Measurements from ENCODE around the gene HSP90B1. TPM values are rescaled to one million over a fixed set of nuclear protein-coding genes. Genes with fewer than 3 reads are reported as not detected.

The HSP90B1 gene
- total RNA-seq, 1 donor from 2014 or later, result 1,238 TPM

DNA sequence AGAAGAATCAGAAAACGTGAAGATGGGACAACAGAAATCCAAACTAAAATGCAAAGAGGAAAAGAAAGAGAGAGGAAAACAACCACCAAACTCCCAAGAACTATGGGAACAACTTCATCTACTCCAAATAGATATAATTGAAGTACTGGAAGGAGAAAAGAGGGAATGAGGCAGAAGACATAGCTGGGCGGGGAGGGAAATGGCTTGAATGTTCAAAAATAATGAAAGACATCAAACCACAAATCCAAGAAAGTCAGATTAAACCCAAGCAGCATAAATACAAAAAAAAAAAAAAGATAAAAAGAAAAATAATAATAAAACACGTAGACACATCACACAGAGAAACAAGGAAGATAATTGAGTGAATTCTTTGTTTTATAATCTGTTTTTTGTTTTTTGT is 12.3 kb upstream of the HSP90B1 start:
- Histone ChIP-seq H3K27ac (ENCODE audit: low read depth, low read length) (no peak overlapping the region), H3K4me3 (ENCODE audit: insufficient read depth, low read depth, low read length) (no peak overlapping the region), H3K9ac (ENCODE audit: low read length) (no peak overlapping the region), H4K20me1 (ENCODE audit: insufficient read depth, low read length) (no peaks in the 10 kb centered on the region), H3K36me3 (ENCODE audit: insufficient read depth, low read length) (no peaks in the 10 kb centered on the region), H3K4me1 (ENCODE audit: insufficient read depth, low read length) (no peaks in the 10 kb centered on the region), H3K4me2 (ENCODE audit: low read length) (no peak overlapping the region), H2AFZ (ENCODE audit: low read depth, low read length) (no peak overlapping the region), H3K79me2 (ENCODE audit: insufficient read depth, low read length) (no peaks in the 10 kb centered on the region), H3K9me3 (ENCODE audit: insufficient read depth, low read depth, low read length) (no peaks in the 10 kb centered on the region), H3K27me3 (ENCODE audit: insufficient read depth, low read length) (no peaks in the 10 kb centered on the region)
- Mint-ChIP-seq H3K4me1 (ENCODE audit: low read depth, unreplicated experiment) (peaks cover 8% of the 10 kb centered on the region), H3K27me3 (ENCODE audit: low read depth, unreplicated experiment) (no peaks in the 10 kb centered on the region), H3K27ac (ENCODE audit: unreplicated experiment) (no peak overlapping the region), H3K9me3 (ENCODE audit: unreplicated experiment) (no peaks in the 10 kb centered on the region), H3K4me3 (ENCODE audit: unreplicated experiment) (no peak overlapping the region), H3K36me3 (ENCODE audit: low read depth, unreplicated experiment) (no peaks in the 10 kb centered on the region)
- DNase-seq (ENCODE audit: low read depth), result no peak
- no peak for FAIRE-seq
- TF ChIP-seq, protein P1, sequence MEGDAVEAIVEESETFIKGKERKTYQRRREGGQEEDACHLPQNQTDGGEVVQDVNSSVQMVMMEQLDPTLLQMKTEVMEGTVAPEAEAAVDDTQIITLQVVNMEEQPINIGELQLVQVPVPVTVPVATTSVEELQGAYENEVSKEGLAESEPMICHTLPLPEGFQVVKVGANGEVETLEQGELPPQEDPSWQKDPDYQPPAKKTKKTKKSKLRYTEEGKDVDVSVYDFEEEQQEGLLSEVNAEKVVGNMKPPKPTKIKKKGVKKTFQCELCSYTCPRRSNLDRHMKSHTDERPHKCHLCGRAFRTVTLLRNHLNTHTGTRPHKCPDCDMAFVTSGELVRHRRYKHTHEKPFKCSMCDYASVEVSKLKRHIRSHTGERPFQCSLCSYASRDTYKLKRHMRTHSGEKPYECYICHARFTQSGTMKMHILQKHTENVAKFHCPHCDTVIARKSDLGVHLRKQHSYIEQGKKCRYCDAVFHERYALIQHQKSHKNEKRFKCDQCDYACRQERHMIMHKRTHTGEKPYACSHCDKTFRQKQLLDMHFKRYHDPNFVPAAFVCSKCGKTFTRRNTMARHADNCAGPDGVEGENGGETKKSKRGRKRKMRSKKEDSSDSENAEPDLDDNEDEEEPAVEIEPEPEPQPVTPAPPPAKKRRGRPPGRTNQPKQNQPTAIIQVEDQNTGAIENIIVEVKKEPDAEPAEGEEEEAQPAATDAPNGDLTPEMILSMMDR (IDR thresholded peaks at IDR 0.05; ENCODE audit: insufficient read depth, low read depth, low read length), result no peak
- TF ChIP-seq EZH2 (IDR thresholded peaks at IDR 0.05; ENCODE audit: insufficient read depth, low read length), result no peak

DNA sequence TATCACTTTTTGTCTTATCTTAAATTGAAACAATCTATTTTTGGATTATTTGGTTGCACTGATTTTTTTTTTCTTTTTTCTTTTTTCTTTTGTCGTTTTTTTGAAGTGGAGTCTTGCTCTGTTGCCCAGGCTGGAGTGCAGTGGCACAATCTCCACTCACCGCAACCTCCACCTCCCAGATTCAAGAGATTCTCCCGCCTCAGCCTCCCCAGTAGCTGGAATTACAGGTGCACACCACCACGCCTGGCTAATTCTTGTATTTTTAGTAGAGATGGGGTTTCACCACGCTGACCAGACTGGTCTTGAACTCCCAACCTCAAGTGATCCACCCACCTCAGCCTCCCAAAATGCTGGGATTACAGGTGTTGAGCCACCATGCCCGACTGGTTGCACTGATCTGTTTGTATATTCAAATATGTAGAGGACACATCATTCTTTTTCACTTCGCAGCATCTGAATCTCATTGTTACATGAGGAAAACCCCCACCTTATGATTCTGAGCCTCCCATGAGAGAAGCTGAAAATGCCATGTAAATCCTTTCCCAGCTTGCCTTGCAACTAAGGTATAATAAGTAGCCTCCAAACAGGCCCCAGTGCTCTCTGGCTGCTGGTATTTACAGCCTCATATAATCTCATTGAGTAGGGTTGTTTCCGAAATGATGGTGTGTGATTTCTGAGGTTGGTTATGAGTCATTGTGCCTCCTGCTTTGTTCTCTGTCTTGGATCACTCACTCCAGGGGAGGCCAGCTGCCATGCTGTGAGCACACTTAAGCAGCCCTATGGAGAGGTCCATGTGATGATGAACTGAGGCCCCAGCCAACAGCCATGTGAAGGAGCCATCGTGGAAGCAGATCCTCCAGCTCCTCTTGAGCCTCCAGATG is 5.2 kb upstream of the HSP90B1 start:
- no peaks in the 10 kb centered on the region for H3K27me3 ChIP-seq (ENCODE audit: insufficient read depth, low read length)
- H3K4me3 Mint-ChIP-seq (ENCODE audit: unreplicated experiment), result no peak overlapping the region
- FAIRE-seq (peak; percentile 50), DNase-seq (ENCODE audit: low read depth) (peak; percentile 82)
- peaks cover 14% of the 10 kb centered on the region for H3K4me1 ChIP-seq (ENCODE audit: insufficient read depth, low read length)
- no peak overlapping the region for H3K9ac ChIP-seq (ENCODE audit: low read length)
- H3K36me3 ChIP-seq (ENCODE audit: insufficient read depth, low read length), result no peaks in the 10 kb centered on the region
- H3K9me3 Mint-ChIP-seq (ENCODE audit: unreplicated experiment), result no peaks in the 10 kb centered on the region
- H3K27ac Mint-ChIP-seq (ENCODE audit: unreplicated experiment), result peak overlapping the region; percentile 38
- no peak for TF ChIP-seq EZH2 (IDR thresholded peaks at IDR 0.05; ENCODE audit: insufficient read depth, low read length)
- TF ChIP-seq, protein P1 (IDR thresholded peaks at IDR 0.05; ENCODE audit: insufficient read depth, low read depth, low read length), result no peak
- H3K4me2 ChIP-seq (ENCODE audit: low read length), result peak overlapping the region; percentile 59
- no peaks in the 10 kb centered on the region for H3K79me2 ChIP-seq (ENCODE audit: insufficient read depth, low read length)
- H3K27ac ChIP-seq (ENCODE audit: low read depth, low read length), result peak overlapping the region; percentile 17
- H3K36me3 Mint-ChIP-seq (ENCODE audit: low read depth, unreplicated experiment), result peaks cover 3% of the 10 kb centered on the region
- H3K9me3 ChIP-seq (ENCODE audit: insufficient read depth, low read depth, low read length), result no peaks in the 10 kb centered on the region
- no peaks in the 10 kb centered on the region for H3K27me3 Mint-ChIP-seq (ENCODE audit: low read depth, unreplicated experiment)
- H2AFZ ChIP-seq (ENCODE audit: low read depth, low read length), result peak overlapping the region; percentile 57
- no peak overlapping the region for H3K4me3 ChIP-seq (ENCODE audit: insufficient read depth, low read depth, low read length)
- H4K20me1 ChIP-seq (ENCODE audit: insufficient read depth, low read length), result no peaks in the 10 kb centered on the region
- H3K4me1 Mint-ChIP-seq (ENCODE audit: low read depth, unreplicated experiment), result peaks cover 6% of the 10 kb centered on the region

DNA sequence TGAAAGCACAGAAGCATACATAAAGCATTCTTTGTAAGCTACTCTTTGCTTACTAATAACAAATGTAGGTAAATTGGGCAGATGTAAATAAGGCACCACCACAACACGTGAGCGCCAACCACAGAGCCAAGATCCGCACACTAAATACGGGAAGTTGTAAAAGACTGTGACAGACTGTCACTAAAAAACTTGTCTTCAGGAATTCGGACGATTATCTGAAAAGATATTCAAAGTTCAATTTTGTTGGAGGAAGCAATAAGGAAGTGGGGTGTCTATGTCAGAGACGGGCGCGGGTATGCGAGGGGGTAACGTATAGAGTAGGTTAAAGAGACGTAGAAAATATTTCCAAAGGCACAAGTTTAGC is 1.5 kb upstream of the HSP90B1 start:
- Histone ChIP-seq H3K79me2 (ENCODE audit: insufficient read depth, low read length) (peaks cover 35% of the 10 kb centered on the region), H3K36me3 (ENCODE audit: insufficient read depth, low read length) (peaks cover 10% of the 10 kb centered on the region), H3K4me2 (ENCODE audit: low read length) (peak overlapping the region; percentile 89), H3K27ac (ENCODE audit: low read depth, low read length) (peak overlapping the region; percentile 97), H3K9me3 (ENCODE audit: insufficient read depth, low read depth, low read length) (no peaks in the 10 kb centered on the region), H3K27me3 (ENCODE audit: insufficient read depth, low read length) (no peaks in the 10 kb centered on the region), H3K4me3 (ENCODE audit: insufficient read depth, low read depth, low read length) (peak overlapping the region; percentile 75), H3K9ac (ENCODE audit: low read length) (peak overlapping the region; percentile 91), H3K4me1 (ENCODE audit: insufficient read depth, low read length) (peaks cover 22% of the 10 kb centered on the region), H2AFZ (ENCODE audit: low read depth, low read length) (peak overlapping the region; percentile 94), H4K20me1 (ENCODE audit: insufficient read depth, low read length) (peaks cover 30% of the 10 kb centered on the region)
- H3K27me3 Mint-ChIP-seq (ENCODE audit: low read depth, unreplicated experiment), result no peaks in the 10 kb centered on the region
- DNase-seq (ENCODE audit: low read depth) (no peak), FAIRE-seq (no peak)
- peak overlapping the region; percentile 68 for H3K27ac Mint-ChIP-seq (ENCODE audit: unreplicated experiment)
- no peaks in the 10 kb centered on the region for H3K9me3 Mint-ChIP-seq (ENCODE audit: unreplicated experiment)
- H3K4me1 Mint-ChIP-seq (ENCODE audit: low read depth, unreplicated experiment), result peaks cover 9% of the 10 kb centered on the region
- peak overlapping the region; percentile 92 for H3K4me3 Mint-ChIP-seq (ENCODE audit: unreplicated experiment)
- H3K36me3 Mint-ChIP-seq (ENCODE audit: low read depth, unreplicated experiment), result peaks cover 3% of the 10 kb centered on the region
- TF ChIP-seq EZH2 (IDR thresholded peaks at IDR 0.05; ENCODE audit: insufficient read depth, low read length), result no peak
- TF ChIP-seq, protein P1 (IDR thresholded peaks at IDR 0.05; ENCODE audit: insufficient read depth, low read depth, low read length), result no peak
